ENCODE measurements around the gene DBX1. TPM values are rescaled to one million over a fixed set of nuclear protein-coding genes. Genes with fewer than 3 reads are reported as not detected.

The DBX1 gene
- total RNA-seq, 1 experiment from 2014 or later: 0.15 TPM

DNA sequence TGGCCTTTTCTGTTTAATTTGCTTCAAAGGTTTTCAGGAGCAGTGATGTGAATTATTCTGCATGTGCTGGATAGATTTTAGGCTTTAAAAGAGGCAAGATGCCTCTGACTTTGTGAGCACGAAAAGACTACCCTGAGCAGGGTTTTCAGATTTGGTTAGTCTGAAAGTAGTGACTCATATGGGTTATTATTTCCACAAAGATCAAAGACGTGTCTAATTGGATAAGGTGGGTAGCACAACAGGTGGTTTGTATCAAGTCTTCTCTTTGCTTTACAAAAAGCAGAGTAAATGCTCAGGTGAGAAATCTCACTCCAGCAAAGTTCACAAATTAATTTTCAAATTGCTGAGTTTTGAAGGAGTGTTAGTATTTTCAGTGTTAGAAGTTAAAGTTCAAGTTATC lies 37.6 kb upstream of the DBX1 start:
- H4K91ac ChIP-seq (ENCODE audit: insufficient read length, low read depth, low read length): no peak overlapping the region
- H3K9ac ChIP-seq (ENCODE audit: extremely low read depth, insufficient read length, low read length): no peak overlapping the region
- no peak overlapping the region for H2BK15ac ChIP-seq (ENCODE audit: low read depth, low read length)
- Mint-ChIP-seq H3K4me1 (peaks cover 12 to 14% of the 10 kb centered on the region in 2 experiments), H3K27me3 (ENCODE audit: low read depth) (peaks cover 83% of the 10 kb centered on the region), H3K9me3 (peaks cover 0 to 7% of the 10 kb centered on the region in 2 experiments; a peak in 1 of 5 replicates), H3K27ac (no peak overlapping the region), H3K36me3 (ENCODE audit: insufficient read depth in 1 of 3, low read depth in 3 of 3) (no peaks in the 10 kb centered on the region), H3K4me3 (no peak overlapping the region)
- H3K14ac ChIP-seq (ENCODE audit: insufficient read depth, low read length): no peak overlapping the region
- no peaks in the 10 kb centered on the region for H3K79me2 ChIP-seq (ENCODE audit: insufficient read depth, low read length)
- no peak overlapping the region for H2AFZ ChIP-seq (ENCODE audit: low read length)
- TF ChIP-seq, protein P1, sequence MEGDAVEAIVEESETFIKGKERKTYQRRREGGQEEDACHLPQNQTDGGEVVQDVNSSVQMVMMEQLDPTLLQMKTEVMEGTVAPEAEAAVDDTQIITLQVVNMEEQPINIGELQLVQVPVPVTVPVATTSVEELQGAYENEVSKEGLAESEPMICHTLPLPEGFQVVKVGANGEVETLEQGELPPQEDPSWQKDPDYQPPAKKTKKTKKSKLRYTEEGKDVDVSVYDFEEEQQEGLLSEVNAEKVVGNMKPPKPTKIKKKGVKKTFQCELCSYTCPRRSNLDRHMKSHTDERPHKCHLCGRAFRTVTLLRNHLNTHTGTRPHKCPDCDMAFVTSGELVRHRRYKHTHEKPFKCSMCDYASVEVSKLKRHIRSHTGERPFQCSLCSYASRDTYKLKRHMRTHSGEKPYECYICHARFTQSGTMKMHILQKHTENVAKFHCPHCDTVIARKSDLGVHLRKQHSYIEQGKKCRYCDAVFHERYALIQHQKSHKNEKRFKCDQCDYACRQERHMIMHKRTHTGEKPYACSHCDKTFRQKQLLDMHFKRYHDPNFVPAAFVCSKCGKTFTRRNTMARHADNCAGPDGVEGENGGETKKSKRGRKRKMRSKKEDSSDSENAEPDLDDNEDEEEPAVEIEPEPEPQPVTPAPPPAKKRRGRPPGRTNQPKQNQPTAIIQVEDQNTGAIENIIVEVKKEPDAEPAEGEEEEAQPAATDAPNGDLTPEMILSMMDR (conservative IDR thresholded peaks at IDR 0.05): no peak
- no peak overlapping the region for H3K27ac ChIP-seq (ENCODE audit: insufficient read length, low read depth, low read length)
- no peak for DNase-seq
- H2AK5ac ChIP-seq (ENCODE audit: insufficient read length, low read length): no peak overlapping the region
- H3K23ac ChIP-seq (ENCODE audit: insufficient read length, low read depth, low read length): no peak overlapping the region
- H3K9me3 ChIP-seq (ENCODE audit: control insufficient read depth, low read depth, low read length): no peaks in the 10 kb centered on the region
- peaks cover 50% of the 10 kb centered on the region for H3K27me3 ChIP-seq (ENCODE audit: insufficient read depth, low read length)
- no peak overlapping the region for H3K56ac ChIP-seq (ENCODE audit: insufficient read length, low read depth, low read length)
- H3K79me1 ChIP-seq (ENCODE audit: insufficient read depth, low read depth, low read length, poor library complexity, severe bottlenecking): no peaks in the 10 kb centered on the region
- no peak overlapping the region for H2BK120ac ChIP-seq (ENCODE audit: low read depth, low read length, poor library complexity, severe bottlenecking)
- no peaks in the 10 kb centered on the region for H3K4me1 ChIP-seq (ENCODE audit: insufficient read depth, low read length)
- no peak overlapping the region for H3K4me2 ChIP-seq (ENCODE audit: insufficient read depth, insufficient read length, low read length)
- no peak overlapping the region for H3K18ac ChIP-seq (ENCODE audit: insufficient read length, low read depth, low read length)
- no peak overlapping the region for H2BK5ac ChIP-seq (ENCODE audit: insufficient read length, low read length)
- H4K8ac ChIP-seq (replicated peaks; ENCODE audit: insufficient read length, low read depth, low read length): no peak overlapping the region
- no peak overlapping the region for H2BK20ac ChIP-seq (ENCODE audit: low read depth, low read length, poor library complexity, severe bottlenecking)
- no peak overlapping the region for H3T11ph ChIP-seq (ENCODE audit: low read length)
- H2BK12ac ChIP-seq (ENCODE audit: insufficient read length, low read depth, low read length): no peak overlapping the region
- WGBS (ENCODE audit: extremely low coverage, insufficient read length, low lambda C conversion rate): no CpG with 5 or more reads among the region's 2 CpGs
- H4K20me1 ChIP-seq (ENCODE audit: control insufficient read depth, insufficient read depth, insufficient read length): no peaks in the 10 kb centered on the region
- no peak overlapping the region for H3K4ac ChIP-seq (ENCODE audit: low read depth, low read length)
- no peak overlapping the region for H4K5ac ChIP-seq (ENCODE audit: insufficient read length, low read depth, low read length)
- no peaks in the 10 kb centered on the region for H3K23me2 ChIP-seq (ENCODE audit: insufficient read length, low read depth, low read length, poor library complexity, severe bottlenecking)
